ENCODE results near the gene EBNA1BP2.
"Not testable (repeated sequence)": the region's sequence is repeated elsewhere in the genome, so short reads cannot be mapped to it uniquely, and the experiment has no call there.

The EBNA1BP2 gene

DNA sequence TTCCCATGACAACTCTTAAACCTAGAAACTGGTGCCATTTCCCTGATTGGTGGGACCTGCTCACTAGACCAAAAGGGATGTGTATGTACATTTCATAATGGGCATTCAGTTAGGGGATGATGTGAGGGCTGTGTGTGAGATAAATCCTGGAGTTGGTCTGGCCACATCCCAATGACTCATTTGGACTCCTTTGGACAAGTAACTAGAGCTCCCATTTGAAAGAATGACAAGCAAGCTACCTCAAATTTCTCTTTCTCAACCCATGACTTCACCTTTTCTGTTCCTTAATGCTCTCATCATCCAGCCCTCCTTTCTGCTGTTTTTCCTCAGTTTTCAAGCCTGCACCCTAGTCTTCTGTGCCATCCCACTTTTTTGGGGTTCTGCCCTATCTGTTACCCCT is 27.9 kb downstream of the EBNA1BP2 start:
- Histone ChIP-seq H3K9me3 (ENCODE audit: control insufficient read depth, low read length) (no peaks in the 10 kb centered on the region), H3K27ac (no peak overlapping the region), H3K4me3 (ENCODE audit: low read depth, low read length) (no peak overlapping the region), H3K4me1 (no peaks in the 10 kb centered on the region), H3K27me3 (ENCODE audit: control insufficient read depth, insufficient read depth, low read length) (no peaks in the 10 kb centered on the region), H2AFZ (no peak overlapping the region), H3K79me2 (no peaks in the 10 kb centered on the region), H3K36me3 (ENCODE audit: control insufficient read depth, insufficient read depth, low read length) (no peaks in the 10 kb centered on the region), H3K9ac (no peak overlapping the region), H3K4me2 (ENCODE audit: low read length) (no peak overlapping the region)
- TF ChIP-seq, protein P1, sequence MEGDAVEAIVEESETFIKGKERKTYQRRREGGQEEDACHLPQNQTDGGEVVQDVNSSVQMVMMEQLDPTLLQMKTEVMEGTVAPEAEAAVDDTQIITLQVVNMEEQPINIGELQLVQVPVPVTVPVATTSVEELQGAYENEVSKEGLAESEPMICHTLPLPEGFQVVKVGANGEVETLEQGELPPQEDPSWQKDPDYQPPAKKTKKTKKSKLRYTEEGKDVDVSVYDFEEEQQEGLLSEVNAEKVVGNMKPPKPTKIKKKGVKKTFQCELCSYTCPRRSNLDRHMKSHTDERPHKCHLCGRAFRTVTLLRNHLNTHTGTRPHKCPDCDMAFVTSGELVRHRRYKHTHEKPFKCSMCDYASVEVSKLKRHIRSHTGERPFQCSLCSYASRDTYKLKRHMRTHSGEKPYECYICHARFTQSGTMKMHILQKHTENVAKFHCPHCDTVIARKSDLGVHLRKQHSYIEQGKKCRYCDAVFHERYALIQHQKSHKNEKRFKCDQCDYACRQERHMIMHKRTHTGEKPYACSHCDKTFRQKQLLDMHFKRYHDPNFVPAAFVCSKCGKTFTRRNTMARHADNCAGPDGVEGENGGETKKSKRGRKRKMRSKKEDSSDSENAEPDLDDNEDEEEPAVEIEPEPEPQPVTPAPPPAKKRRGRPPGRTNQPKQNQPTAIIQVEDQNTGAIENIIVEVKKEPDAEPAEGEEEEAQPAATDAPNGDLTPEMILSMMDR (IDR thresholded peaks at IDR 0.05): no peak

DNA sequence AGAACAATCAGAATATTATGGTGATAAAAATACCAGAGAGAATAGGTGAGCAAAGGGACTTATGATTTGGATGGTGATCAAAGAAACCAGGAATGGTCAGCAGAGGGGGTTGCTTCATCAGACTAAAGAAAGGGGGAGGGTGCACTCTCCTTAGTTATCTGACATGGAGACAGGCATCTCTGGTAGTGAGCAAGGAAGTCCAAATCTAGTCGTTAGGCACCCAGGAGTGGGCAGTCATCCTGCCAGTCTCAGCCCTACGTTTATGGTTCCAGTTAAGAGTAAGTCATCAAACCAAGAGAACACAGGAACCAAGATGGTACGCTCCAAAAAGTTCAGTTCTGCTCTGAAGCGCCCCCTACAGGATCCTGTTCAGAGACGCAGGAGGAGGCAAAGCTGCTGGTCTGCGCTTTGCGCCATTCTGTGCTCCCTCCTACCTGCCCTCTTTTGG is 28.6 kb downstream of the EBNA1BP2 start:
- Histone ChIP-seq H3K36me3 (ENCODE audit: control insufficient read depth, insufficient read depth, low read length) (no peaks in the 10 kb centered on the region), H3K27ac (no peak overlapping the region), H3K9ac (no peak overlapping the region), H3K4me1 (no peaks in the 10 kb centered on the region), H3K27me3 (ENCODE audit: control insufficient read depth, insufficient read depth, low read length) (no peaks in the 10 kb centered on the region), H2AFZ (no peak overlapping the region), H3K79me2 (no peaks in the 10 kb centered on the region), H3K9me3 (ENCODE audit: control insufficient read depth, low read length) (no peaks in the 10 kb centered on the region), H3K4me3 (ENCODE audit: low read depth, low read length) (no peak overlapping the region), H3K4me2 (ENCODE audit: low read length) (no peak overlapping the region)
- TF ChIP-seq, protein P1 (IDR thresholded peaks at IDR 0.05): no peak

DNA sequence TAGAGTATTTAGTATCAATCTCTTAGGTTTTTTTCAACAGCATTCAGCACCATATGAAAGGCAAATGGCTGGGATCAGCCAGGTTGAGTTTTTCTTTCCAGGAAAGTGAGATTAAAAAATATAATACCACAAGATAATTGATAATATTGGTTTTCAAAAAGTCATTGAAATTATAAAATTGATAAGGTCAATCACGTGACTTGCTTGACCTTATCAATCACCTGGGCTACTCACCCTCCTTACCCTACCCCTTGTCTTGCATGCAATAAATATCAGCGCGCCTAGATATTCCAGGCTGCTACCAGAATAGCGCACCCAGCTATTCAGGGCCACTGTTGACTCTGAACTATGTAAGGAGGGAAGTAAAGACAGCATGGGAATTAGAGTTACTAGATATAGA is 31.5 kb downstream of the EBNA1BP2 start:
- Histone ChIP-seq H3K4me3 (ENCODE audit: low read depth, low read length) (no peak overlapping the region), H3K4me1 (peaks cover 2% of the 10 kb centered on the region), H3K79me2 (no peaks in the 10 kb centered on the region), H3K27ac (no peak overlapping the region), H3K36me3 (ENCODE audit: control insufficient read depth, insufficient read depth, low read length) (no peaks in the 10 kb centered on the region), H3K4me2 (ENCODE audit: low read length) (no peak overlapping the region), H3K9me3 (ENCODE audit: control insufficient read depth, low read length) (no peaks in the 10 kb centered on the region), H2AFZ (no peak overlapping the region), H3K27me3 (ENCODE audit: control insufficient read depth, insufficient read depth, low read length) (no peaks in the 10 kb centered on the region), H3K9ac (no peak overlapping the region)
- TF ChIP-seq, protein P1 (IDR thresholded peaks at IDR 0.05): no peak

DNA sequence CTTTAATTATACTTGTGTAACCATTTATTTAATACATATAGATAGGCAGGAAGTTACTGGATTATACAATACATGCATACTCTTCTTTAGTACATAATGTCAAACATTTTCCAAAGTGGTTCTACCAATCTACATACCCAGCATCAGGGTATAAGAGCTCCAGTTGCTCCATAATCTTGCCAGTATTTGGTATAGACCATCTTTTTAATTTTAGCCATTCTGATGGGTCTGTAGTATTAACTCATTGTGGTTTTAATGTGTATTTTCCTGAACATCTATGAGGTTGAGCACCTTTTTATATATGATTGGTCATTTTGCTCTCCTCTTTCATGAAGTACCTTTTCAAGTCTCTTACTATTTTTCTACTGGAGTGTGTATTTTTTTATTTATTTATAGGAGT is 32.1 kb downstream of the EBNA1BP2 start:
- Histone ChIP-seq H3K4me3 (ENCODE audit: low read depth, low read length) (no peak overlapping the region), H3K9ac (no peak overlapping the region), H3K4me1 (peaks cover 2% of the 10 kb centered on the region), H2AFZ (no peak overlapping the region), H3K27ac (no peak overlapping the region), H3K27me3 (ENCODE audit: control insufficient read depth, insufficient read depth, low read length) (no peaks in the 10 kb centered on the region), H3K79me2 (no peaks in the 10 kb centered on the region), H3K36me3 (ENCODE audit: control insufficient read depth, insufficient read depth, low read length) (no peaks in the 10 kb centered on the region), H3K9me3 (ENCODE audit: control insufficient read depth, low read length) (no peaks in the 10 kb centered on the region), H3K4me2 (ENCODE audit: low read length) (no peak overlapping the region)
- TF ChIP-seq, protein P1 (IDR thresholded peaks at IDR 0.05): no peak

DNA sequence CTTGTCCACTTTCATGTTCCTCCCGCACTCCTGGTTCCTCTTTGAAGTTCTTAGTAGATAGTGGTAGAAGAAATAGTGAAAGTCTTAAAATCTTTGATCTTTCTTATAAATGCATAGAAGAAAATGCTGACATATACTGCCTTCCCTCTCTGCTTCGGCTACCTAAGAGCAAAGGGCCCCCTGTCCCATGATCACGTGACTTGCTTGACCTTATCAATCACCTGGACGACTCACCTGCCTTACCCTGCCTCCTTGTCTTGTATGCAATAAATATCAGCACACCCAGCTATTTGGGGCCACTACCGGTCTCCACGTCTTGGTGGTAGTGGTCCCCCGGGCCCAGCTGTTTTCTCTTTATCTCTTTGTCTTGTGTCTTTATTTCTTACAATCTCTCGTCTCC is 32.8 kb downstream of the EBNA1BP2 start:
- not testable (repeated sequence) for H3K9me3 ChIP-seq (ENCODE audit: control insufficient read depth, low read length); H3K4me1 ChIP-seq; H3K4me3 ChIP-seq (ENCODE audit: low read depth, low read length); H2AFZ ChIP-seq; H3K4me2 ChIP-seq (ENCODE audit: low read length); H3K27ac ChIP-seq; H3K36me3 ChIP-seq (ENCODE audit: control insufficient read depth, insufficient read depth, low read length); H3K27me3 ChIP-seq (ENCODE audit: control insufficient read depth, insufficient read depth, low read length); H3K79me2 ChIP-seq; H3K9ac ChIP-seq

Data from parathyroid adenoma (tissue), 2 donors.